GM12878 (cell line): ENCODE results near the gene TM7SF2. TPM values are rescaled to one million over a fixed set of nuclear protein-coding genes. Genes with fewer than 3 reads are reported as not detected.

Experiments
- ATAC-seq: fragments of 200-7000 bp; cut with Tn5 transposase; 3 replicates; pipeline ENCODE4 v1.9.1; 2020; ENCODE audit warnings: mild to moderate bottlenecking, moderate library complexity
- BruUV-seq: library from RNA; stranded (reverse); fragments of 400-500 nt; replicated peaks from 2 replicates; lab custom pipeline; 2021; lab: Mats Ljungman, UMichigan
- CTCF ChIA-PET: fragments of 300-600 bp; sonication (Branson Sonifier 250); formaldehyde crosslinking; extraction: SDS; loops from one replicate; lab custom pipeline; 2021; ENCODE audit warnings: inconsistent platforms; lab: Yijun Ruan, JAX
- POLR2A ChIA-PET: fragments of 350-600 bp; formaldehyde crosslinking; extraction: SDS; loops from one replicate; lab custom pipeline; 2021; ENCODE audit warnings: inconsistent platforms; lab: Charles Lee
- RAD21 ChIA-PET: fragments of 300-600 bp; sonication (Branson Sonifier 250); formaldehyde crosslinking; loops from one replicate; lab custom pipeline; 2023; ENCODE audit warnings: antibody characterized with exemption; ENCODE audit not compliant: unreplicated experiment; lab: Charles Lee
- SMC1A ChIA-PET: fragments of 300-600 bp; sonication (Branson Sonifier 250); formaldehyde crosslinking; loops from one replicate; lab custom pipeline; 2023; ENCODE audit not compliant: unreplicated experiment, uncharacterized antibody; lab: Charles Lee
- DNase-seq: peaks from one replicate; pipeline ENCODE4 v3.0.0-alpha.2; 2011; ENCODE audit warnings: low read depth, low spot score
- FAIRE-seq: peaks from 3 replicates; lab custom pipeline; 2011; peaks lifted over from hg19 to GRCh38; lab: Jason Lieb, UNC
- H2AFZ ChIP-seq: 2 replicates; pipeline ENCODE4 v1.6.0; 2011; ENCODE audit warnings: low read depth, low read length, control low read depth; ENCODE audit not compliant: control insufficient read depth
- H3K27ac ChIP-seq: 2 replicates; pipeline ENCODE4 v1.5.1; 2011; ENCODE audit warnings: control low read depth; ENCODE audit not compliant: control insufficient read depth, insufficient read depth
- H3K27me3 ChIP-seq, 2 experiments: replicated peaks in 1 of 2; 2 replicates each; pipeline versions ENCODE4 v1.6.0 to v1.6.1; 2011; ENCODE audit warnings: low read length in 1 of 2; ENCODE audit not compliant: control insufficient read depth in 2 of 2, insufficient read depth in 2 of 2
- H3K36me3 ChIP-seq, 2 experiments: 2 replicates each; pipeline ENCODE4 v1.5.1; 2011; ENCODE audit warnings: low read length in 1 of 2; ENCODE audit not compliant: control insufficient read depth in 2 of 2, insufficient read depth in 2 of 2
- H3K4me1 ChIP-seq: 2 replicates; pipeline ENCODE4 v1.6.1; 2011; ENCODE audit warnings: mild to moderate bottlenecking, low read length, moderate library complexity, mixed read lengths; ENCODE audit not compliant: control insufficient read depth, insufficient read depth
- H3K4me2 ChIP-seq: 2 replicates; pipeline ENCODE4 v1.6.0; 2011; ENCODE audit warnings: control low read depth; ENCODE audit not compliant: control insufficient read depth, insufficient read depth
- H3K4me3 ChIP-seq: fragments of 200-600 bp; sonication (generic); 2 replicates; pipeline ENCODE4 v1.5.1; 2016
- H3K79me2 ChIP-seq: 2 replicates; pipeline ENCODE4 v1.6.0; 2011; ENCODE audit warnings: low read length; ENCODE audit not compliant: control insufficient read depth, insufficient read depth
- H3K9ac ChIP-seq: 2 replicates; pipeline ENCODE4 v1.8.0; 2011; ENCODE audit warnings: low read length, control low read depth, mixed read lengths; ENCODE audit not compliant: control insufficient read depth, insufficient read depth
- H3K9me3 ChIP-seq: replicated peaks from 3 replicates; pipeline ENCODE4 v1.5.1; 2011; ENCODE audit warnings: mild to moderate bottlenecking, low read length; ENCODE audit not compliant: control insufficient read depth, insufficient read depth
- H4K20me1 ChIP-seq: 2 replicates; pipeline ENCODE4 v1.6.0; 2011; ENCODE audit not compliant: control insufficient read depth, insufficient read depth
- CREB1 ChIP-seq: IDR thresholded peaks from 2 replicates; pipeline ENCODE4 v1.6.1; 2012; ENCODE audit warnings: low read depth, mild to moderate bottlenecking, inconsistent platforms
- E2F4 ChIP-seq: IDR thresholded peaks from 2 replicates; pipeline ENCODE4 v1.6.1; 2012; ENCODE audit warnings: low read depth, low read length, improper control_type of control experiment
- IKZF2 ChIP-seq, 2 experiments: fragments of 450-650 bp; IDR thresholded peaks; 2 replicates each; pipeline ENCODE4 v1.6.1; 2017; ENCODE audit warnings: mild to moderate bottlenecking in 2 of 2, moderate library complexity in 2 of 2
- IRF5 ChIP-seq: fragments of 450-650 bp; IDR thresholded peaks from 2 replicates; pipeline ENCODE4 v1.6.1; 2017; ENCODE audit warnings: borderline replicate concordance
- JUND ChIP-seq: IDR thresholded peaks from 2 replicates; pipeline ENCODE4 v1.6.1; 2012; ENCODE audit warnings: low read depth, mild to moderate bottlenecking, low read length, improper control_type of control experiment, moderate library complexity
- NFYA ChIP-seq: IDR thresholded peaks from 2 replicates; pipeline ENCODE4 v1.6.1; 2011; ENCODE audit warnings: low read depth, mild to moderate bottlenecking, low read length, improper control_type of control experiment, borderline replicate concordance
- PAX8 ChIP-seq: fragments of 450-650 bp; IDR thresholded peaks from 2 replicates; pipeline ENCODE4 v1.6.1; 2017; ENCODE audit warnings: mild to moderate bottlenecking, moderate library complexity
- RAD21 ChIP-seq: IDR thresholded peaks from 2 replicates; pipeline ENCODE4 v1.6.1; 2011; ENCODE audit warnings: mild to moderate bottlenecking, low read depth, low read length, moderate library complexity; ENCODE audit not compliant: insufficient read depth
- RBBP5 ChIP-seq: fragments of 200-600 bp; sonication (generic); conservative IDR thresholded peaks from 2 replicates; pipeline ENCODE4 v1.6.1; 2016
- RCOR1 ChIP-seq: conservative IDR thresholded peaks from 2 replicates; pipeline ENCODE4 v1.6.1; 2012; ENCODE audit warnings: low read depth, low read length, improper control_type of control experiment
- RELA ChIP-seq: fragments of 450-650 bp; IDR thresholded peaks from 2 replicates; pipeline ENCODE4 v1.8.0; 2014; ENCODE audit warnings: borderline replicate concordance; ENCODE audit not compliant: partially characterized antibody
- SMAD5 ChIP-seq: IDR thresholded peaks from 2 replicates; pipeline ENCODE4 v1.6.1; 2016; ENCODE audit warnings: antibody characterized with exemption, low read depth
- SMC3 ChIP-seq: IDR thresholded peaks from 2 replicates; pipeline ENCODE4 v1.6.1; 2011; ENCODE audit warnings: low read length, improper control_type of control experiment, borderline replicate concordance
- YBX1 ChIP-seq: fragments of 450-650 bp; IDR thresholded peaks from 2 replicates; pipeline ENCODE4 v1.6.1; 2016; ENCODE audit warnings: antibody characterized with exemption
- WGBS: methylation state at CpG from one replicate; pipeline ENCODE4 v1.1.6; 2016; ENCODE audit warnings: low lambda C conversion rate; ENCODE audit not compliant: insufficient replicate concordance, insufficient coverage; ENCODE audit errors: missing lambda C conversion rate; 5-methylcytosine and 5-hydroxymethylcytosine counted together
- in situ Hi-C: fragments of 300-500 bp; cut with MboI; formaldehyde crosslinking; loops from 9 replicates; pipeline ENCODE4 v1.14.3; 2018; ENCODE audit warnings: mixed read lengths
- intact Hi-C: fragments of 100-400 bp; cut with micrococcal nuclease; formaldehyde crosslinking; loops from one replicate; pipeline ENCODE4 v1.14.2; 2022; ENCODE audit not compliant: unreplicated experiment
- polyA plus RNA-seq, 11 experiments: library from polyadenylated mRNA; depleted of rRNA in 4 of 11; unstranded in 6 of 11; stranded (reverse) in 5 of 11; fragments of >200 nt; fragmentation: Nextera tagmentation in 4 of 11; fragmentation: Illumina TruSeq in 1 of 11; extraction: Ambion mirVana in 4 of 11; extraction: Trizol in 1 of 11; gene quantifications; 1 replicate in 1 of 11; 2 replicates in 10 of 11; pipeline versions ENCODE4 v1.2.1 to v1.2.3, GENCODE V29; 2011 to 2016; ENCODE audit warnings: inconsistent platforms in 2 of 11, missing spikeins in 2 of 11, low read depth in 1 of 11
- total RNA-seq, 4 experiments: library from RNA; depleted of rRNA in 3 of 4; stranded (reverse); fragments of >200 nt in 3 of 4; fragmentation: Illumina TruSeq in 1 of 4; extraction: Trizol in 1 of 4; gene quantifications; 2 replicates each; pipeline versions ENCODE4 v1.2.1 to v1.2.3, GENCODE V29; 2013 to 2021
- TF ChIP-seq, protein P1 (sequence below): fragments of 150-350 bp; IDR thresholded peaks from 2 replicates; pipeline ENCODE4 v1.6.1; 2016; ENCODE audit warnings: low read depth, low read length
- TF ChIP-seq, protein P2 (sequence below): IDR thresholded peaks from 2 replicates; pipeline ENCODE4 v1.6.1; 2011; ENCODE audit warnings: borderline replicate concordance, low read depth, mild to moderate bottlenecking, moderate library complexity, mixed read lengths, low read length; ENCODE audit not compliant: insufficient read depth; ENCODE audit errors: extremely low read length

TM7SF2 gene
- total and polyA plus RNA-seq, 10 of the 15 experiments (the other 5 are each of a cell fraction or from before 2014, with no cell fraction given): 0.52 to 57.7 (median 20.7) TPM

DNA sequence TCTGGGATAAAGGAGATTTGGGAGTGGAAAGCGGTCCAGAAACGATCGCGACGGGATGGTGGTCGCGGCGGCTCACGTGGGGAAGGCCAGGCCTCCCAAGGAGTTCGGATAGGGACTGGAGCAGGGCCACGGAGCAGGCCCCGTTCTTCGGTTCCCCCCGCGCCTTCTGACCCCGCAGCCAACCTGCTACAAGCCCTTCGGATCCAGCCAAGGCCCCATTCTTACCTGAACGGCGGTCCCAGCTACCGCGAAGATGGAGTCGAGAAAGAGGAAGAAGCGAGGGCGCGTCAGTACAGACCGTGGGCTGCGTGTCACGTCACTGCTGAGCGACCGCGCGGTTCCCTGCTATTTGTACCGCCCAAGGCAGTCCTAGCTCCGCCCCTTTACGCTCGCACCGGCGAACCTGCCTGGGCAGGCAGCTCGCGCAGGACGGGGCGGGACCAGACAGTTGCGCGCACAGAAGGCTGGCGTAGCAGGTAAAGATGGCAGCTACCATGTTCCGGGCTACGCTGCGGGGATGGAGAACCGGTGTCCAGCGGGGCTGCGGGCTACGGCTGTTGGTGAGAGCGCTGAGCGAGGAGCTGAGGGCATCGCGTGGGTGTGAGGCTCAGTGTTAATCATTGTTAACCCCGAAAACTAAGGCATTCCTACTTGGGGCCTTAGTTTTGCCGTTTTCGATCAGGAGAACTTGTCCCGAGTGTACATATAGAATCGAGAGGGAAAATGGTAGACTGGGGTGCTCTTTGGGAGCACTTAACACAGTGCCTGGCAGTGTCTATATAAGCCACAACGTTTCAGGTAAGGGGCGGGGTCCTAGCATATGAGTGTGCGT, 10.4 kb downstream of the TM7SF2 start, which contains the start of the genes FAU and MRPL49:
Gene FAU (minus strand): TSS at position 270 of the 832 bp plus-strand sequence. CDS start 321 bp downstream, outside the sequence.
Gene MRPL49 (plus strand): TSS at position 457 of the 832 bp plus-strand sequence. CDS start 26 bp downstream, at position 483.
- SMC1A ChIA-PET: interaction anchor here (0.8 to 3.5 kb wide), 10 partner anchors 9 to 318 kb away, joined by 3 to 15 read pairs (median 6); partner anchors contain the start of genes ARL2, BATF2, CAPN1 and SNX15
- Histone ChIP-seq H3K4me1 (peaks cover 17% of the 10 kb centered on the region), H3K4me2 (peak within 1 kb of the TSS; percentile 79), H4K20me1 (no peaks in the 10 kb centered on the region), H3K9me3 (no peaks in the 10 kb centered on the region), H3K9ac (peak within 1 kb of the TSS; percentile 97), H2AFZ (peak within 1 kb of the TSS; percentile 74), H3K79me2 (peaks cover 43% of the 10 kb centered on the region), H3K4me3 (peak within 1 kb of the TSS; percentile 85), H3K27ac (peak within 1 kb of the TSS; percentile 80), H3K27me3 (no peaks in the 10 kb centered on the region), H3K36me3 (peaks cover 15 to 38% of the 10 kb centered on the region in 2 experiments)
- TSS peak; percentile 83 for BruUV-seq
- in situ Hi-C loops: no loop called here
- RAD21 ChIA-PET: interaction anchor here (0.7 to 3.3 kb wide), 13 partner anchors 9 to 343 kb away, joined by 3 to 34 read pairs (median 4); partner anchors contain the start of genes ARL2, CAPN1, SAC3D1 and SF1
- POLR2A ChIA-PET: interaction anchor here (0.5 to 3.1 kb wide), 25 partner anchors 9 to 806 kb away, joined by 3 to 31 read pairs (median 4); partner anchors contain the start of genes ARL2, CAPN1, CDC42BPG and DPF2
- ATAC-seq (peak; percentile 90), FAIRE-seq (peak; percentile 99), DNase-seq (peak; percentile 95)
- intact Hi-C loops: no loop called here
- CTCF ChIA-PET: interaction anchor here (0.5 to 3.1 kb wide), 21 partner anchors 9 to 334 kb away, joined by 3 to 40 read pairs (median 3); partner anchors contain the start of genes ARL2, CAPN1, POLA2 and SYVN1
- WGBS: under 1% methylated on average over 64 of the region's 64 CpGs
- TF ChIP-seq RAD21 (no peak), YBX1 (no peak), SMAD5 (peak; percentile 92), RCOR1 (0 out of 2 replicates have a peak, but pooled peaks have one; percentile 31), JUND (0 out of 2 replicates have a peak, but pooled peaks have one; percentile 32), NFYA (no peak), RBBP5 (no peak), IRF5 (no peak), IKZF2 (IDR thresholded peaks at IDR 0.05) (no peak), SMC3 (no peak), CREB1 (peak; percentile 99), E2F4 (no peak; the same call in 1 of the 2 replicates), RELA (peak; percentile 39), PAX8 (no peak)
- TF ChIP-seq, protein P1, sequence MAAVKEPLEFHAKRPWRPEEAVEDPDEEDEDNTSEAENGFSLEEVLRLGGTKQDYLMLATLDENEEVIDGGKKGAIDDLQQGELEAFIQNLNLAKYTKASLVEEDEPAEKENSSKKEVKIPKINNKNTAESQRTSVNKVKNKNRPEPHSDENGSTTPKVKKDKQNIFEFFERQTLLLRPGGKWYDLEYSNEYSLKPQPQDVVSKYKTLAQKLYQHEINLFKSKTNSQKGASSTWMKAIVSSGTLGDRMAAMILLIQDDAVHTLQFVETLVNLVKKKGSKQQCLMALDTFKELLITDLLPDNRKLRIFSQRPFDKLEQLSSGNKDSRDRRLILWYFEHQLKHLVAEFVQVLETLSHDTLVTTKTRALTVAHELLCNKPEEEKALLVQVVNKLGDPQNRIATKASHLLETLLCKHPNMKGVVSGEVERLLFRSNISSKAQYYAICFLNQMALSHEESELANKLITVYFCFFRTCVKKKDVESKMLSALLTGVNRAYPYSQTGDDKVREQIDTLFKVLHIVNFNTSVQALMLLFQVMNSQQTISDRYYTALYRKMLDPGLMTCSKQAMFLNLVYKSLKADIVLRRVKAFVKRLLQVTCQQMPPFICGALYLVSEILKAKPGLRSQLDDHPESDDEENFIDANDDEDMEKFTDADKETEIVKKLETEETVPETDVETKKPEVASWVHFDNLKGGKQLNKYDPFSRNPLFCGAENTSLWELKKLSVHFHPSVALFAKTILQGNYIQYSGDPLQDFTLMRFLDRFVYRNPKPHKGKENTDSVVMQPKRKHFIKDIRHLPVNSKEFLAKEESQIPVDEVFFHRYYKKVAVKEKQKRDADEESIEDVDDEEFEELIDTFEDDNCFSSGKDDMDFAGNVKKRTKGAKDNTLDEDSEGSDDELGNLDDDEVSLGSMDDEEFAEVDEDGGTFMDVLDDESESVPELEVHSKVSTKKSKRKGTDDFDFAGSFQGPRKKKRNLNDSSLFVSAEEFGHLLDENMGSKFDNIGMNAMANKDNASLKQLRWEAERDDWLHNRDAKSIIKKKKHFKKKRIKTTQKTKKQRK: no peak
- TF ChIP-seq, protein P2, sequence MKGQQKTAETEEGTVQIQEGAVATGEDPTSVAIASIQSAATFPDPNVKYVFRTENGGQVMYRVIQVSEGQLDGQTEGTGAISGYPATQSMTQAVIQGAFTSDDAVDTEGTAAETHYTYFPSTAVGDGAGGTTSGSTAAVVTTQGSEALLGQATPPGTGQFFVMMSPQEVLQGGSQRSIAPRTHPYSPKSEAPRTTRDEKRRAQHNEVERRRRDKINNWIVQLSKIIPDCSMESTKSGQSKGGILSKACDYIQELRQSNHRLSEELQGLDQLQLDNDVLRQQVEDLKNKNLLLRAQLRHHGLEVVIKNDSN: no peak
